Keratinocyte (primary cell): Measurements from ENCODE around the gene METAP1D. TPM values are rescaled to one million over a fixed set of nuclear protein-coding genes. Genes with fewer than 3 reads are reported as not detected.
A peak's percentile ranks its signal among the peaks of the same experiment; 100 is the strongest.

Source experiments
- DNase-seq: peaks from one replicate; pipeline ENCODE4 v3.0.0-alpha.2; 2011; ENCODE audit warnings: low read depth, missing footprints, low spot score
- FAIRE-seq: peaks from 2 replicates; lab custom pipeline; 2011; peaks lifted over from hg19 to GRCh38; lab: Jason Lieb, UNC
- H2AFZ ChIP-seq: 2 replicates; pipeline ENCODE4 v1.6.0; 2012; ENCODE audit warnings: low read length, control low read depth, inconsistent platforms; ENCODE audit not compliant: control insufficient read depth
- H3K27ac ChIP-seq: 2 replicates; pipeline ENCODE4 v1.5.1; 2011; ENCODE audit warnings: low read length; ENCODE audit not compliant: control insufficient read depth, insufficient read depth
- H3K27me3 ChIP-seq: 3 replicates; pipeline ENCODE4 v1.6.0; 2011; ENCODE audit warnings: low read length; ENCODE audit not compliant: control insufficient read depth, insufficient read depth; ENCODE audit errors: extremely low read depth
- H3K36me3 ChIP-seq, 2 experiments: 2 replicates in 1 of 2; 3 replicates in 1 of 2; pipeline ENCODE4 v1.5.1; 2011; ENCODE audit warnings: low read length in 2 of 2, mild to moderate bottlenecking in 1 of 2; ENCODE audit not compliant: control insufficient read depth in 2 of 2, insufficient read depth in 2 of 2; ENCODE audit errors: extremely low read depth in 1 of 2
- H3K4me1 ChIP-seq: 3 replicates; pipeline ENCODE4 v1.5.1; 2011; ENCODE audit warnings: low read length; ENCODE audit not compliant: control insufficient read depth, insufficient read depth; ENCODE audit errors: extremely low read depth
- H3K4me2 ChIP-seq: 3 replicates; pipeline ENCODE4 v1.6.0; 2011; ENCODE audit warnings: low read depth, low read length; ENCODE audit not compliant: control insufficient read depth, insufficient read depth; ENCODE audit errors: extremely low read depth
- H3K4me3 ChIP-seq, 3 experiments: fragments of 200-600 bp in 1 of 3; sonication (generic) in 1 of 3; 2 replicates in 2 of 3; 3 replicates in 1 of 3; pipeline ENCODE4 v1.5.1; 2011 to 2016; ENCODE audit warnings: low read length in 3 of 3, mild to moderate bottlenecking in 3 of 3, control low read depth in 2 of 3, inconsistent platforms in 1 of 3, low read depth in 1 of 3, mixed read lengths in 1 of 3, mixed run types in 1 of 3, moderate library complexity in 1 of 3; ENCODE audit not compliant: control insufficient read depth in 2 of 3, insufficient read depth in 2 of 3; ENCODE audit errors: extremely low read depth in 1 of 3
- H3K79me2 ChIP-seq: 2 replicates; pipeline ENCODE4 v1.6.0; 2012; ENCODE audit warnings: low read length; ENCODE audit not compliant: control insufficient read depth, insufficient read depth
- H3K9ac ChIP-seq: 3 replicates; pipeline ENCODE4 v1.6.0; 2011; ENCODE audit warnings: low read length; ENCODE audit not compliant: control insufficient read depth, insufficient read depth; ENCODE audit errors: extremely low read depth
- H3K9me1 ChIP-seq: 3 replicates; pipeline ENCODE4 v1.6.0; 2011; ENCODE audit warnings: low read length; ENCODE audit not compliant: control insufficient read depth, insufficient read depth; ENCODE audit errors: extremely low read depth
- H3K9me3 ChIP-seq: 2 replicates; pipeline ENCODE4 v1.5.1; 2012; ENCODE audit warnings: low read depth, low read length; ENCODE audit not compliant: control insufficient read depth
- H4K20me1 ChIP-seq: 3 replicates; pipeline ENCODE4 v1.6.0; 2011; ENCODE audit warnings: low read length; ENCODE audit not compliant: control insufficient read depth, insufficient read depth; ENCODE audit errors: extremely low read depth
- CTCF ChIP-seq, 3 experiments: IDR thresholded peaks in 1 of 3; conservative IDR thresholded peaks in 1 of 3; optimal IDR thresholded peaks in 1 of 3; 2 replicates in 2 of 3; 3 replicates in 1 of 3; pipeline versions ENCODE3 to v1.5.1; 2011; ENCODE audit warnings: low read length in 3 of 3, mild to moderate bottlenecking in 3 of 3, moderate library complexity in 2 of 3, control low read depth in 1 of 3, inconsistent platforms in 1 of 3; ENCODE audit not compliant: insufficient read depth in 2 of 3; ENCODE audit errors: extremely low read depth in 1 of 3
- EZH2 ChIP-seq: IDR thresholded peaks from one replicate; pipeline ENCODE4 v1.6.1; 2012; ENCODE audit warnings: inconsistent platforms, mild to moderate bottlenecking, low read length, moderate library complexity
- dilution Hi-C: fragments of 300-500 bp; cut with MboI; formaldehyde crosslinking; loops from one replicate; pipeline ENCODE4 v1.7.0; 2020; ENCODE audit warnings: low sequenced_read_pairs; ENCODE audit not compliant: extremely low pct_ligation_motif_present
- polyA plus RNA-seq, 5 experiments: library from polyadenylated mRNA; depleted of rRNA in 3 of 5; stranded (reverse) in 3 of 5; stranded (forward) in 1 of 5; unstranded in 1 of 5; fragments of >200 nt; gene quantifications; 1 replicate in 1 of 5; 2 replicates in 3 of 5; 3 replicates in 1 of 5; pipeline versions ENCODE4 v1.2.1 to v1.2.3, GENCODE V29; 2011 to 2012; ENCODE audit warnings: missing spikeins in 2 of 5, low read depth in 1 of 5, low replicate concordance in 1 of 5

METAP1D gene
- polyA plus RNA-seq, 1 donor (not counting 4 experiments of a cell fraction or from before 2014, with no cell fraction given) = 5.1 TPM

DNA sequence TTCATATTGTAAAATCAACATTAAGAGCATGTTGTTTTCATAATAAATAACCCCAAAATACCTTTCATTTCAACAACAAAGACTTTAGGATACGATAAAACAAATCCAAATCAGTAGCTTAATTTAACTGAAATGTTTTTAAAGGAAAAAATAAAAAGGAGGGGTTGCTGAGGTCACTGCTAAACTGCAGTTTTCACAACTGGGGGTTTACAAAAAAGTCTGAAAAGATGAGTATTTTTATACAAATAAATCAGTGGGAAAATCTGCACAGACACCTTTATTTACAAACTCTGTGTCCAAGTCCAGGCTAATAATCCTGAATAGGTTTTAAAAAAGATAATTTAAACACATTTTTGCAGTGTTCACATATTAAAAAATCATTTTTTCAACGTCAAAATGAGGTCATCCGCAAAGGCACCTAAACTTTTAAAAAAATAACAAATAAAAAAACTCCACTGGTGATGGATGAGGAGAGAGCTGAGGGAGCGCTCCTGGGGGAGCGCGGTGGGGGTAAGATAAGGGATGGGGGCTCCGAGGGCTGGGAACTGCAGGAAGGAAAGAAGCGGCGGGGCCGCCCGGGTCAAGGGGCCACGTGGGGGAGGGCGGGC, 99.8 kb downstream of the METAP1D start:
- peak overlapping the region in 2 of 3 experiments; percentile 39 to 42 for H3K4me3 ChIP-seq
- H2AFZ ChIP-seq = peak overlapping the region; percentile 49
- peak overlapping the region; percentile 88 for H3K9ac ChIP-seq
- no peaks in the 10 kb centered on the region for H3K9me3 ChIP-seq
- TF ChIP-seq EZH2 (no peak), CTCF (optimal IDR thresholded peaks at IDR 0.05 in 1 of 3, IDR thresholded peaks at IDR 0.05 in 1 of 3, conservative IDR thresholded peaks at IDR 0.05 in 1 of 3; ENCODE audit: extremely low read depth in 1 of 3, insufficient read depth in 2 of 3, low read length in 3 of 3) (no peak)
- peak overlapping the region; percentile 78 for H3K4me2 ChIP-seq
- peaks cover 6% of the 10 kb centered on the region for H3K27me3 ChIP-seq
- H4K20me1 ChIP-seq = no peaks in the 10 kb centered on the region
- FAIRE-seq (no peak), DNase-seq (no peak)
- dilution Hi-C loops = no loop called here
- H3K9me1 ChIP-seq = no peaks in the 10 kb centered on the region
- peak overlapping the region; percentile 92 for H3K27ac ChIP-seq
- H3K79me2 ChIP-seq = no peaks in the 10 kb centered on the region
- no peaks in the 10 kb centered on the region for H3K36me3 ChIP-seq
- H3K4me1 ChIP-seq = peaks cover 63% of the 10 kb centered on the region

DNA sequence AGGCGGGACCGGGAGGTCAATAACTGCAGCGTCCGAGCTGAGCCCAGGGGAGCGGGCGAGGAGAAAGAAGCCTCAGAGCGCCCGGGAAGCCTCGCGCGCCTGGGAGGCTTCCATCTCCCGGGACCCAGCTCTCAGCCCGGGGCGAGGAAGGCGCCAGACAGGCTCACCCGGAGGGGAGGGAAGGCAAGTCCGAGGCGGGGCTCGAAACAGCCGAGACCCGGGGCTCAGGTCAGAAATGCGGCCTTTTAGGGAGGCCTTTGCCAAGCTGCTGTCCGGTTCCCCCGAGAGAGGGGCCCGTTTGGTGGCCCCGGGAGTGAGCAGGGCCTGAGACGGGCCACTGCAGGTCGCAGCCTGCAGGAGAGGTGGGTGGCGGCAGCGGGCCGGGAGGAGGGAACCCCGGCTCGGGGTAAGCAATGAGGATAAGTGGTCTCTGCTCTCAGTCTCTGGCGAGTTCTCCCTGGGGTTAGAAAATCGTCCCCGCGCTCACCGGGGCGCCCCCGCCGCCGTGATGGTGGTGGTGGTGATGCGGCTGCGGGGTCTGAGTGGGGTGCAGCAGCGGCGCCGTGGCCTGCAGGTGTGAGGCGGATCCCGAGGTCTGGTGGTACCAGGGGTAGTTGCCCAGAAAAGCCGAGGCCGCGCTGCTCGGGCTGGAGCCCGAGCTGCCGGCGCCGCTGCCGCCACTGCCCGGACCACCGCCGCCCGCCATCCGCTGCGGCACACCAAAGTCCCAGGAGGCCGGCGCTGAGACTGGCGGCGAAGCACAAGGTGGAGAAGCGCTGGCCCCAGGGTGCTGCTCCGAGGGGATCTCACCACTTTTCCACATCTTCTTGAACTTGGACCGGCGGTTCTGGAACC, 100.6 kb downstream of the METAP1D start:
- no peaks in the 10 kb centered on the region for H3K9me1 ChIP-seq
- DNase-seq (no peak), FAIRE-seq (no peak)
- no peaks in the 10 kb centered on the region for H3K27me3 ChIP-seq
- no peaks in the 10 kb centered on the region for H3K79me2 ChIP-seq
- no peak overlapping the region for H2AFZ ChIP-seq
- H3K9me3 ChIP-seq = no peaks in the 10 kb centered on the region
- H3K4me3 ChIP-seq = no peak overlapping the region
- peak overlapping the region; percentile 93 for H3K4me2 ChIP-seq
- no peaks in the 10 kb centered on the region for H3K36me3 ChIP-seq
- peaks cover 60% of the 10 kb centered on the region for H3K4me1 ChIP-seq
- no peak overlapping the region for H3K27ac ChIP-seq
- peak overlapping the region; percentile 9 for H3K9ac ChIP-seq
- TF ChIP-seq EZH2 (no peak), CTCF (optimal IDR thresholded peaks at IDR 0.05 in 1 of 3, IDR thresholded peaks at IDR 0.05 in 1 of 3, conservative IDR thresholded peaks at IDR 0.05 in 1 of 3; ENCODE audit: extremely low read depth in 1 of 3, insufficient read depth in 2 of 3, low read length in 3 of 3) (no peak)
- dilution Hi-C loops = no loop called here
- no peaks in the 10 kb centered on the region for H4K20me1 ChIP-seq
